Measurements from ENCODE around the gene VSTM2B.

Gene VSTM2B

DNA sequence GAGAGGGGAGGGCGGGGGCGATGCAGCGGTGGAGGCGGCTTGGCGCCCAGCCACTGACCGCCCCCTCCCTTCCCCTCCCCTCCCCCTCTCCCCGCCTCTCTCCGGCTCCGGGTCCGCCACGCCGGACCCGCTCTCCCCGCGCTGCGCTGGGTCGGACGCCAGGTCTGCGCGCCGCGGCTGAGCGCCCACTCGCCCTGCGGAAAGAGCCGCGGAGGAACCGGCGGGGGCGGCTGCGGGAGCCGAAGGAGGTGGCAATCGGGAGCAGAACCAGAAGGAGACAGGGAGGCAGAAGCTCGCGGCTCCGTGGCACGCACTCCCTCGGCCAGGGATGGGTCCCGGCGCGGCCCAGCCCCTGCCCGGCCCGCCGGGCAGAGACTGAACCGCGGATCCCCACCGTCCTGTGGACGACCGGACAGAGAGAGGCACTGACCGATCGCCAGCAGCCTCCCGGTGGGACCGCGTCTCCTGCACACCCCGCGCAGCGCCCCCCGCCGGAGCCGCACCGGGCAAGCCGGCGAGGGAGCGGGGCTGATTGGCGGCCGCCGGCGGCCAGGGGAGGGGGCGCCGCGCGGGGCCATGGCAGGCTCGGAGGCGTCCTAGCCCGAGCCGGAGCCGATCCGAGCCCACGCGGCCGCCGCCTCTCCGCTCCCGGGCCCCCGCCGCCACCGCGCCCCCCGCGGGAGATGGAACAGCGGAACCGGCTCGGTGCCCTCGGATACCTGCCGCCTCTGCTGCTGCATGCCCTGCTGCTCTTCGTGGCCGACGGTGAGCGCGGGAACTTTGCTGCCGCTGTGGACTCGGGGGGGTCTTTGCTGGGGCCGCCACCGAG lies at the start of gene VSTM2B:
VSTM2B (plus strand) TSS at position 94 of the 829 bp plus-strand sequence; CDS start at position 684, 590 bp downstream.
- no peak within 1 kb of the TSS for H3K4me3 ChIP-seq (replicated peaks; ENCODE audit: low read depth, low read length)
- TF ChIP-seq, protein P1, sequence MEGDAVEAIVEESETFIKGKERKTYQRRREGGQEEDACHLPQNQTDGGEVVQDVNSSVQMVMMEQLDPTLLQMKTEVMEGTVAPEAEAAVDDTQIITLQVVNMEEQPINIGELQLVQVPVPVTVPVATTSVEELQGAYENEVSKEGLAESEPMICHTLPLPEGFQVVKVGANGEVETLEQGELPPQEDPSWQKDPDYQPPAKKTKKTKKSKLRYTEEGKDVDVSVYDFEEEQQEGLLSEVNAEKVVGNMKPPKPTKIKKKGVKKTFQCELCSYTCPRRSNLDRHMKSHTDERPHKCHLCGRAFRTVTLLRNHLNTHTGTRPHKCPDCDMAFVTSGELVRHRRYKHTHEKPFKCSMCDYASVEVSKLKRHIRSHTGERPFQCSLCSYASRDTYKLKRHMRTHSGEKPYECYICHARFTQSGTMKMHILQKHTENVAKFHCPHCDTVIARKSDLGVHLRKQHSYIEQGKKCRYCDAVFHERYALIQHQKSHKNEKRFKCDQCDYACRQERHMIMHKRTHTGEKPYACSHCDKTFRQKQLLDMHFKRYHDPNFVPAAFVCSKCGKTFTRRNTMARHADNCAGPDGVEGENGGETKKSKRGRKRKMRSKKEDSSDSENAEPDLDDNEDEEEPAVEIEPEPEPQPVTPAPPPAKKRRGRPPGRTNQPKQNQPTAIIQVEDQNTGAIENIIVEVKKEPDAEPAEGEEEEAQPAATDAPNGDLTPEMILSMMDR (IDR thresholded peaks at IDR 0.05; ENCODE audit: low read length, missing control alignments) = no peak
- no peak for DNase-seq (ENCODE audit: low read depth)

GRCh38 chr19:29476528-29476927 lies 49.3 kb upstream of the VSTM2B start:
- DNase-seq (ENCODE audit: low read depth) = no peak
- H3K4me3 ChIP-seq (replicated peaks; ENCODE audit: low read depth, low read length) = no peak overlapping the region
- TF ChIP-seq, protein P1 (IDR thresholded peaks at IDR 0.05; ENCODE audit: low read length, missing control alignments) = no peak

GRCh38 chr19:29477831-29478577 lies 47.8 kb upstream of the VSTM2B start:
- TF ChIP-seq, protein P1 (IDR thresholded peaks at IDR 0.05; ENCODE audit: low read length, missing control alignments) = no peak
- DNase-seq (ENCODE audit: low read depth) = no peak
- no peak overlapping the region for H3K4me3 ChIP-seq (replicated peaks; ENCODE audit: low read depth, low read length)

DNA sequence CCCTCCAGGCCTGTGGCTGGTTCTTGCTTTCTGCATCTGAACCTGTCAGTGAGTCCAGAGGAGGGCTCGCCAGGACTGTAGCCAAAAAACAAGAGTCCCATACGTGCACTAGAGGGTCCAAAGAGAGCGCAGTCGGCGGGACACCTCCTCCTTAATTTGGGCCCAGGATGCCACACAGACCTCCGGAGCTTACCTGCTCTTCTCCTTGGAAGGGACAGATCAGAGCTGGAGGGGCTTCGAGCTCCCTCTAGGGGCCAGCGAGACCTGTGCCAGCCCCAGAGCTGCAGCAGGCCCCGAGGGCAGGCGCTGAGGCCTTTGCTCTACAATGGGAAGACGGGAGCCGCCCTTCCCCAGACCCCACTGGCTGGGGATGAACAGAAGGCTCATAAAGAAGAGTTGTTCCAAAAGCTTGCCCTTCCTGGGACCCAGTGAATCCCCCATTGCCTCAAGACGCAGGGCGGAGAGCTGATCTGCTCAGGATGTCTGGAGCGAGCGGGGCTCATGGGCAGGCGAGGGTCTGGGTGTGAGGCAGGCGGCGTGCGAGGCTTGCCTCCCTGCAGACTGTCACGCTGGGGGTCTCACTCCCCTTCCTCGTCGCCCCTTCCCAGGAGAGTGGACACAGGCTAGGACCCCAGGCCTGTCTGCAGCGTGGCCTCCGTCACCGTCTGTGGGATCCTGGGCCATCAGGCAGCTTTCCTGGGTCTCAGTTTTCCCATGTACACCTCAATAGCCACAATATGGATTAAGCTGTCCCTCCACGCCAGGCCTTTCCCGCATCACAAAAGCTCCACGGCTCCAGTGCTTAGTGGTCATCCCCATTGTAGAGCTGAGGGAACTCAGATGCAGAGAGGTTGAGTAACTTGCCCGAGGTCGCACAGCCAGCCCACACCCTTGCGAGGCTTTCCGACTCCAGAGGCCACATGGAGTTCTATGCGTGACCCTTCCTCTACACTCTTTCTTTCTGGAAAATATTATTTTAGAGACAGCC lies 46.9 kb upstream of the VSTM2B start:
- no peak for DNase-seq (ENCODE audit: low read depth)
- TF ChIP-seq, protein P1 (IDR thresholded peaks at IDR 0.05; ENCODE audit: low read length, missing control alignments) = no peak
- no peak overlapping the region for H3K4me3 ChIP-seq (replicated peaks; ENCODE audit: low read depth, low read length)

GRCh38 chr19:29479941-29480340 lies 45.9 kb upstream of the VSTM2B start:
- H3K4me3 ChIP-seq (replicated peaks; ENCODE audit: low read depth, low read length) = no peak overlapping the region
- TF ChIP-seq, protein P1 (IDR thresholded peaks at IDR 0.05; ENCODE audit: low read length, missing control alignments) = no peak
- DNase-seq (ENCODE audit: low read depth) = no peak

DNA sequence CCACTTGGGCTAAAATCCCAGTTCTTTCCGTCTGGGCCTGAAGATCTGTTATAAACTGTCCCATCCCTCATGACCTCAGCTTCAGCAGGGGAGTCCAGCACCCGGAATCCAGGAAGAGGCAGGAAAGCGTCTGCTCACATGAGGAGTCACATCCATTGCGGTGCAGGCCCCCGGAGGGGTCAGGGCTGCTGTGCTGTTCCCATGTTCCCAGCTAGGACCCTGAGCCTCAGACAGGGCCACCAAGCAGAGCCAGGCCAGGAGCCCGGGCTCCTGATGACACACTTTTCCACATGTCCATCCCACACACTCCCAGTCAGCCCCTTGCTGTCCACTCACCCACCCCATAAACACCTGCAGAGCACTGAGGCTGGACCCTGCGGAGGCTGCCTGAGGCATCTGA lies 45.3 kb upstream of the VSTM2B start:
- no peak overlapping the region for H3K4me3 ChIP-seq (replicated peaks; ENCODE audit: low read depth, low read length)
- no peak for DNase-seq (ENCODE audit: low read depth)
- TF ChIP-seq, protein P1 (IDR thresholded peaks at IDR 0.05; ENCODE audit: low read length, missing control alignments) = no peak
